Hematopoietic multipotent progenitor cell (in vitro differentiated cells): ENCODE results near the gene TXNL4A. TPM values are rescaled to one million over a fixed set of nuclear protein-coding genes. Genes with fewer than 3 reads are reported as not detected.

Experiments used
- DNase-seq, 3 donors: peaks; one replicate each; pipeline ENCODE4 v3.0.0-alpha.2; 2011 to 2015; ENCODE audit warnings: low read depth in 2 of 3, low spot score in 2 of 3
- total RNA-seq: library from RNA; depleted of rRNA; stranded (reverse); fragments of >200 nt; gene quantifications from one replicate; pipeline ENCODE4 v1.2.3, GENCODE V29; 2012

Gene TXNL4A
- total RNA-seq, 1 donor = 37.4 TPM

DNA sequence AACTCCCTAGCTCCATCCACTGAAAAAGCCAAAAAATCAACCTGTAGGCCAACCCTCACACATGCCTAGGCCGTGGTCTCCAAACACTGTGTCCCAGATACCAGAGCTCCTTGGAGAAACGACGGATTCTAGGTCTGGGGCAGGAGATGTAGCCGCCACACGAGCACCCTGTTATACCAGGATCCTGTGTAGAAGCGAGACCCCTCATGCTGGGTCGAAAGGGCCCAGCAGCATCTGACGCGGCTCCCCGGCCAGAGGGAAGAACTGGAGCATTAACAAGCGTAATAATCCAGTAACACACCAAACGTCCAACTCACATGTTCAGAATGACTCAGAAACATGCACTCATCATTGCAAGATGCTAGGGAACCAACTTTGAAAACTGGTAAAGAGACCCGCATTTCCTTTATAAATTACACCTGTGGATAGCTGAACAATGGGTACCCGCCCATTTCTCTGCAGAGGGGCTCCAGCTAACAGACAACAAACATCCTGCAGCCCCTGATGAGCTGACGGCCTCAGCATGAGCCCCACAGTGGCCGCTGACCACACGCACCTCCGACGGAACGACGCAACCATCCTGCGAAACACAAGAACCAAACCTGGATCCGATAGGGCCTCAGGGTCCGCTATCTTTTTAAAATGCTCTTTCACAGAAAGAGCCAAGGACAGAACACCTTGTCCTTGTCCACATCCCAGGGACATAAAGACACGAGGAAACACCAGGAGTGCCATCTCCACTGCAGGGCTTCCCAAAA is 51.1 kb downstream of the TXNL4A start:
- DNase-seq = no peak

DNA sequence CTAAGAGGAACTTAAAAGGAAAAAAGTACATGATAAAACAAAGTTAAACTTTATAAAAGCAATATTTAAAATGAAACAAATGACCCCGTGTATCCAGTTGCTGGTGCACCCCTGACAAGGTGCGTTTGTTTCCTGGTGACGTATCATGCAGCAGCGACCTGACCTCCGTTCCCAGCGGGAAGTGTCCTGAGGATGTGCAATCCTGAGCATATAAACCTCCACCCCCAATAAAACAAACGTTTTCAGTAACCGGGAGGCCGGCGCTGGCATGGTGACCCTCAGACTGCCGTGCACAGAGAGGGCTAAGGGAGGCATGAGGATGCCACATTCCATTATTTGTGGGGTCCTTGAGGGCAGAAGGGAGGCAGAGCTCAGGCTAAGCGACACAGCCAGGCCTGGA is 51.7 kb downstream of the TXNL4A start:
- DNase-seq = no peak

DNA sequence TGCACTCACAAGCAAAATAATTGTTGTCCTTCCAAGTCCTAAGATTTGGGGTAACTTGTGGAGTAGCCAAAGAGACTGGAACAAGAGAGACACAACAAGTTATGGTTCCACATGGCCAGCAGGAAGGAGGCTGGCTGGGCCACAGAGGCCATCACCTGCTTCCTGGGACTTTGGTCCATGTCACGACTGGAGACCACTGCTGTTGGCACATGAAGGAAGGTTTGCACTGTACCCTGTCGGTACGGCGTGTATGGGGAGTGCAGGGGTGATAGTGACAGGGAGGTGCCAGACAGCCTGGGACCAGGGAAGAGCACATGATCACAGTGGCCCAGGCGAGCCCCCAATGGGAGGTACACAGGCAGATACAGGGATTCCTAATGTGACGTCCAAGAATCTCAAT is 52.4 kb downstream of the TXNL4A start:
- no peak for DNase-seq

DNA sequence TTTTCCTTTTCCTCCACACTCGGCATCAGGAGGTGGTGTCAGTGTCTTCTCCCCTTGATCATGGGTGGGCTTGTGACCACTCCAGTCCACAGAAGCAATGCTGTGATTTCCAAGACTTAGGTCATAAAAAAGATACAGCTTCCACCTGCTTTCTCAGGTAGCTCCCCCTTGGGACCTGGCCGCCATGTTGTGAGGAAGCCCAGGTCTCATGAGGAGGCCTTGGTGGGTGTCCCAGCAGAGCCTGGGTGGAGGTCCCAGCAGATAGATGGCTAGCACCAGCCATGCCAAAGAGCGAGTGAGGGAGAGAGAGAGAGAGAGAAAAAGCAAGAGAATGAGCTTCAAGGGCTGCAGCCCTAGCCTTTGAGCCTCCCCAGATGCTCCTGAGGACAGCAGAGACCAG is 52.9 kb downstream of the TXNL4A start:
- DNase-seq = no peak

DNA sequence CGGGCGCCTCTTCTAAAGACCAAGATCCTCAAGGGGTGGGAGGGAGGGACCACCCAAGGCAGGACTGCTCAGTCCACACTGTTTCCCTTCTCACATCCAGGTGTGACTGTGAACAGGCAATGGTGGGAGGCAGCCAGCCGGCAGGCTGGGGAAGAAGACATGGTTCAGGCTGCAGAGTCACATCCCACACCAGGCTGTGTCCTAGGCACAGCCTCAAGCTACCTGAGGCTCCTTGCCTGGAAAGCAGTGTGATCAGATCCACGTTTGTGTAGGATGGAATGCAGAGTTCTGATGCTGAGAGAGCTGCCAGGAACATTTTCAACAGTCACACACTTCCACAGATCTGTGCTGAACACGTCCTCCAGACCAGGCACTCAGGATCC is 53.3 kb downstream of the TXNL4A start:
- no peak for DNase-seq

DNA sequence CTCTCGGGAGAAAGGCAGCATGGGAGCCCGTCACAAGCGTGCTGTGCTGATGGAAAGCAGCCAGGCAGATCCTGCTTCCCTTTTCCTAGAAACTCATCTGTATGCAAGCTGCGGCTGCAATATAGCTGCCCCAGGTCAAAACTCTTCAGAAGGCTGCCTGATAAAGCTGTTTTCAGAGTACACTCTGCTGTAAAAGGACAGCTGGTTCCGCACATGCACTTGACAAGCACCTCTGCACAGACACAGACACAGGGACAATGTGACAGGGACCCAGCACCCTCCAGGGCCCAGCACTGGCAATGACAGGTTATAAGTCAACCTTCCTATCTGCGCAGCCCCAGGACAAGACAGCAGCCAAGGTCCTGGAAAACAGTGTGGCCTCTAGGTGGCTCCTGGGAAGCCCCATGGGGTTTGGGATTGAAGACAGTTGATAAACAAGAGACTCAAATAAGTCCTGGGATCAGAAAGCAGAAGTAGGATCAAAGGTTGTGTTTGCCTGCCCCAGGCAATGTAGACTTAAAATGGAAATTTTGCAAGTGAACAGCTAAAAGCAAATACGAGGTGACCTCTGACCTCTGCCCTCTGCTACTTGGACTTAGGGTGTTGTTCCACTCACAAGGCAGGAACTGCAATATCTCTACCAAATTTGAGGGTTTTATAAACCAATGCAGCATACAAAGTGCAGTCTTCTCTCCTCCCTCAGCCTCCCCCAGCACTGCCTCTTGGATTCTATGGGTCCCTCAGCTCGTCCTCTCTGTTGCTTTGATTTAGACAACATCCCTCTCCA is 53.9 kb downstream of the TXNL4A start:
- DNase-seq = no peak

DNA sequence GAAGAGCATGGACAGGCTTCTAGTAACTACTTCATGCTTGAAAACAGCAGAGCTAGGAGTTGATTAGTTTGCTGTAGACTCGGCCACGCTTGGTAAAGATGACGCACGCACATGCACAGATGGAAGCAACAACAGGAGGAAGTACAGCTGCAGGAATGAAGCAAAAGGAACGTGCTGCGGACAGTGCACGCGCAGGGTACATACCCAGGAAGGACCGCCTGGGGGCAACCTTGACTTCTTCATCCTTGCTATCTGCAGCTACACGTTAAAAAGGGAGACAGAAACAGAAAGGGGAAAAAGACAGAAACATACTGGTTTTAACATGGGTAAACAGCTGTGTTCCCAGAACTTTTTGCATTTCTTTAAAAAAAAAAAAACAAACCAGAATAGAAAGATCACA is 54.6 kb downstream of the TXNL4A start:
- DNase-seq = no peak

DNA sequence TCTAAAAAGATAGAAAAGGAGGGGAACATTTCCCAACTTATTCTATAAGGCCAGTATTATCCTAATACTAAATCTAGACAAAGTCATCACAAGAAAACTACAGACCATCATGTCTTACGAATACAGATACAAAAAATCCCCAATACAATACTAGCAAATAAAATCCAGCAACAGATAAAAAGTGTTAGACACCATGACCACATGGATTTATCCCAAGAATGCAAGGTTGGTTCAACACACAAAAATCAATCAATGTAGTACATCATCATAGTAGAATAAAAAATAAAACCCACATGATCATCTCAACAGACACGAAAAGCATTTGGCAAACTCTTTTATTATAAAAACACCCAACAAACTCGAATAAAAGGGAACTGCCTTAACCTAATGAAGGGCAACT is 55.5 kb downstream of the TXNL4A start:
- DNase-seq = peak in 1 of 3 donors; percentile 47

DNA sequence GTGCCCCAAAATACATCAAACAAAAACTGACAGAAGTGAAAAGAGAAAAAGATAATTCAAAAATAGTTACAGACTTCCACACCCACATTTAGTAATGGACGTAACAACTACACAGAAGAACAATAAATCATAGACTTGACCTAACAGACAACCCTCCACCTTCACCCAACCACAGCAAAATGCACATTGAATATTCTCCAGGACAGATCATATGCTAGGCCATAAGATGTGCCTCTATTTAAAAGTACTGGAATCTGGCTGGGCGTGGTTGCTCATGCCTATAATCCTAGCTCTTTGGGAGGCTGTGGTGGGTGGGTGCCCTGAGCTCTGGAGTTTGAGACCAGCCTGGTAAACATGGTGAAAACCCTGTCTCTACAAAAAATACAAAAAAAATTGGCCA is 56.9 kb downstream of the TXNL4A start:
- DNase-seq = no peak

DNA sequence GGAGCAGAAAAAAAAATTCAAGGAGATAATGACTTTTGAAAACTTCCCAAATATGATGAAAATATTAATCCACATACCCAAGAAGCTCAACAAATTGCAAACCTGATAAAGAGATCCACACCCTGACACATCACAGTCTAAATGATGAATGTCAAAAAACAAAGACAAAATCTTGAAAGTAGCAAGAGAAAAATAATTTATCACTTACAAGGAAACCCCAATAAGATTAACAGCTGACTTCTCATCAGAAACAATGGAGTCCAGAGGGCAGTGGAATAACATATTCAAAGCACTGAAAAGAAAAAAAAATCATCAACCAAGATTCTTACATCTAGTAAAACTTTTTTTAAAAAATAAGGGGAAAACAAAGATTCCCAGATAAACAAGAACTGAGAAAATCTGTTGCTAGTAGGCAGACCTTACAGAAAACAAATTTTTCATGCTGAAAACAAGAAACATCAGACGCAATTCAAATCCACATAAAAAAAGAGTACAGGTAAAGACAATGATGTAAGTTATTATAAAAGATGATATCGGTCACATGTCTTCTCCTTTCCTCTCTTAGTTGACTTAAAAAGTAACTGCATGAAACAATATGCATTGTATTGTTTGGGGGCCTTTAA is 58.2 kb downstream of the TXNL4A start:
- DNase-seq = peak in 1 of 3 donors; percentile 48

DNA sequence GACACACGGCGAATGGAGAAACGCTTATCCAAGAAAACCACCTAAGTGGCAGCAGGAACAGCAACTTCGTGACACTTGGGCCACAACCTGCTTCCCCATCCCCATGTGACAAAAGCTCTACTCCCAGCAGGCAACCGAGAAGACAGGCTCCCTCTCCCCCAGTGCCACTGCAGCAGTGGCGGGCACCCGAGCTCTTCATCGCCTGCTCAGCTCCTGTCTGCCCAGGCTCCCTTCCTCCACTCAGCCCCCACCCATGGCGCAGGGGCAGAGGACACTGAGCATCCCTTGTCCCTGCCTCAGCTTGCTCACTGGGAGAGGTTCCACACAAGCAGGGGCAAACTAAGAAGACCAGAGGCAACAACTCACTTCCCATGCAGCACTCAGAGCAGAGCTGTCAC is 59.8 kb downstream of the TXNL4A start:
- no peak for DNase-seq

DNA sequence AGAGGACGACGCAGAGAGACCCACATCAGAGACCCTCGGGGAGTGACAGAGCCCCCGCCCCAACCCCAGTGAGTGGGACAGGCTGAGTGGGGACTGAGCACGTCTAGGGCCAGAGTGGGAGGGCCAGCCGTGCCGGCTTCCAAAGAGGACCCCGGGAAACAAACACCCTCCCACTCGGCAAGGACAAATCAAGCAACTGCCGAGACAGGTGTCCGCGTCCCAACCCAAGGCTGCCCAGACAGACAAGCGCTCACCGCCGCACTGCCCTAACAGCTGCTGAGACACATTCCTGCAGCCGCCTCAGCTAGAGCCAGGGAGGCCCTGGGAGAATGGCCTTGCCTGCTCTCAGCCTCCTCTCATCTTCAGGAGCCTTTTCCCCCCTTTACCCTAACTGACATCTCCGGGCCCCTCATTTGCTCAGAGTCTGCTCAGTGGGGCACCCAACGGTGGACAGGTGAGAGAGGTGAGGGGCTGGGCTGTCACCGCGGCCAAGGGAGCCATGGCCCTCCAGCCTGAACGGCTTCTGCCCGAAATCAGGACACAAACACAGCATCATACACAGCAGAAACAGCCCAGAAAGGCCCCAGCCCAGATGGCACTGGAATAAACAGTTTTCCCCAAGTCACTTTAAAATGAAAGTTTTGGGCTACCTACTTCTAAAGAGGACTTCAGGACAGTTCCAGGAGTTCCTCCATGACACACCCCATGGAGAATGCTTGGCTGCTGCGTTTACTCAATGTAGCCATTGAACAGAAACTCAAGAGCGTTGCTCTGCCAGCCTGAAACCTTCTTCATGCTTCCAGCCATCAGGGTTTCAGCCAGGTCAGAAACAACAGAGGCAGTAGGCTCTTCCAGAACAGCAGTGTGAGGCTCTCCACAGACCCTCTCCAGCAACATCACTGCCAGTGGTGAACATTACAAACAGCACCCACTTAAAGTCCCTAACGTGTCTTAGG is 60.5 kb downstream of the TXNL4A start:
- no peak for DNase-seq

DNA sequence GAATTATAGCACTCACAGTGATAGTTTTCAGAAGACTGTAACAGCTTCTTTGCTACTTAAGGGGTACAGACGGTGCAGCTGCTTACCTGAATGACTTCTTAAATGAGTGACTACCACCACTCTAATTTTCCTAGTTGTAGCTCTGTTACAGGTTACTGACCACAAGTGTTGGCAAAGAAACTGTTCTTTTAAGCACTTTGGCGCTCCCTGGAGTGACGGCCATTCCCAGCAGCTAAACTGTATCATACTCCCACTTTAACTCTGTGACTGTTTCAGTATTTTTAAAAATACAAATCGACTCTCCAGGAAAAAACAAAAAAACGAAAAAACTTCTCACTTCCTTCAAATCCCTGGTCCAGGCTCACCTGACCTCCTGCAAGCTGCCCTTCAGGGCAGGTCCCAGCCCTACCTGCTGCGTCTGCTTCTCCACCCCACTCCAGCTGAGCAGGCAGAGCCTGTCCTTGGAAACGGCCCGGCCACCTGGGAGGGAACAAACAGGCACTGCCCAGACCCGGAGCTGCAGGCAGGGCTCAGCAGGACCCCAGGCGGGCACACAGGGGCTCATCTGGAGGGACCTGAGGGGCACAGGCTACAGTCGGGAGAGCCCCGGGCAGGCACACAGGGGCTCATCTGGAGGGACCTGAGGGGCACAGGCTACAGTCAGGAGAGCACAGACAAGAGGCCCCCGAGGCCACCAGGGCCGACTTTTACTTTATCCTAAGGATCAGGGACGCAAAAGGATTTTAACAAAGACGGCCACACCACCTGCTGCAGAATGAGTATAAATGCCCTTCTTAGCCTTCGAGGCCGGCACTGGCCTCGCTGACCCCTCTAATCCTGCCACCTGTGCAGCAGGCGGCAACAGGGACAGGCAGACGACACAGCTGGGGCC is 61.4 kb downstream of the TXNL4A start:
- no peak for DNase-seq

DNA sequence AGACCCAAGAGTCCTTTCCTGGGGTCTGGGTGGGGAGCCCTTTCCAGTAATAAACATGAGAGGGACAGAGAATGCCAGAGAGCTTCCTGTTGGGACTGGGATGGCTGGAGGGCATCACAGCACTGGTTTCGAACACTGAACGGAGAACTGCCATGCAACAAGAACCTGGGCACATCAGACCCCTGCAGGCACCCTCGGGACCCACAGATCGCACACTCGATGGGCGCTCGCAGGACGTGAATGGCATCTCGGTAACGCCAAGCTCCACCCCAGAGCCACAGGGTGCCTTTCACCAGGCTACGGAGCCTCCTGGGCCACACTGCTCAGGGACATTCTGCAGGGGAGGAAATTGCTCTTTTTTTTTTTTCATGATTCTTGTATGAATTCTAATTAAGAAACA is 62.1 kb downstream of the TXNL4A start:
- DNase-seq = no peak

DNA sequence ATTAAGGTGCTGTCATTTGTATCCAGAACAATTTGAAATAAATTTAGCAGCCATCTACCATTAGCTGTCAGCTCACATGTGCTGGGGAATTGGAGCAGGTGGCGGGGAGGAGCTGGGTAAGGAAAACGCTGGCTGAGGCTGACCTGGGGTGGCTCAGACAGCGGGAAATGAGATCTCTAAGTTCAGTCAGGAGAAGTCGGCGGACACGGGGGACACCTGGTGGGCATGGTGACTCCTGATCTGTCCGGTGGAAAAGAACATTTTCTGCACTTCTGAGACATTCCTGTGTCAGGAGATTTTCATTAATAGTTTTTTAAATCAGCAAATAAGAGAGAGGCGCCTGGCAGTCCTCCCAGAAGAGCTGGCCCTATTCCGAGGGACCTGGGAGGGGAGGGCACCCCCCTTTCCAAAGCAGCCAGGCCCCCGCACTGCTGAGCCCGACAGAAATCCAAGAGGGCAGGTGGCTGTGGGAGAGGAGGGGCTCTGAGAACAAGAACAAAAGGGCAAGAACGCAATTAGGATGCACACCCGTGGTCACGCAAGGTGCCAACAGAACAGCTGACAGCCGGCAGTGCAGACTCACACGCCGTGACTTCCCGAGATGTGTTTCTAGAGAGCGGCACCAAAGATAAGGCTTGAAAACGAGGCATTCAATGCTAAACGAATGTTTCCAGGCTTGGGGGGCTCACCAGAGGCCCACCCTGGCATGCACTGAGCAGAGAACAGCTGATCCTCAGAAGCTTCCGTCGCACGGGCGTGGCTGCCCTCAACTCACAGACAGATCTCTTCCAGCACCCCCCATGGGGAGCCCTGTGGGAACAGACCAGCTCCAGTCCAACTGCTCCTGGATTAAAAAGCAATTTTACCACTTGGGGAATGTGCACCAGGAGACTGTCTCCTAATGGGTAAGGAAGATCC is 63.3 kb downstream of the TXNL4A start:
- no peak for DNase-seq

DNA sequence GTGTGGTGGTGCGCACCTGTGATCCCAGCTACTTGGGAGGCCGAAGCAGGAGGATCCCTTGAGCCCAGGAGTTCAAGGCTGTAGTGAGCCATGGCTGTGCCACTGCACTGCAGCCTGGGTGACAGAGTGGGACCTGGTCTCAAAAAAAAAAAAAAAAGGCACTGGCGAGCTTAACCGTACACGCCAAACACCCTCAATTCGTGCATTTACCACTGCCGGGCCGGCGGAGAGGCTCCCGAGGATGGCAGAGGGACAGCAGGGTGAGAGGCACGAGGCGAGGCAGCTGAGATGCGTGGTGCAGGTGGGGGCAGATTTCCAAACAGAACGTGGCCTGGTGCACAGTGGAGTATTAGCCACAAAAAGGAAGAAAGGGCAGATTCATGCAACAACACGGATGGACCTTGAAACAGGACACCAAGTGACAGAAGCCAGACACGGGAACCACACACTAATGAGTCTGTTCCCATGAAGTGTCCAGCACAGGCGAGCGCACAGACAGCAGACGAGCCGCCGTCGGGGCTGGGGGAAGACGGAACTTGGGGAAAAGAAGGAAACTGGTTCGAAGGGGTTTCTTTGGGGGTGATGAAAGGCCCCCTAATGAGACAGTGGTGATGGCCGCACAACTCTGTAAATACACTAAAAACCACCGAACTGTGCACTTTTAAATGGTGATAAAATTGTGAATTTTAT is 64.3 kb downstream of the TXNL4A start:
- DNase-seq = no peak

DNA sequence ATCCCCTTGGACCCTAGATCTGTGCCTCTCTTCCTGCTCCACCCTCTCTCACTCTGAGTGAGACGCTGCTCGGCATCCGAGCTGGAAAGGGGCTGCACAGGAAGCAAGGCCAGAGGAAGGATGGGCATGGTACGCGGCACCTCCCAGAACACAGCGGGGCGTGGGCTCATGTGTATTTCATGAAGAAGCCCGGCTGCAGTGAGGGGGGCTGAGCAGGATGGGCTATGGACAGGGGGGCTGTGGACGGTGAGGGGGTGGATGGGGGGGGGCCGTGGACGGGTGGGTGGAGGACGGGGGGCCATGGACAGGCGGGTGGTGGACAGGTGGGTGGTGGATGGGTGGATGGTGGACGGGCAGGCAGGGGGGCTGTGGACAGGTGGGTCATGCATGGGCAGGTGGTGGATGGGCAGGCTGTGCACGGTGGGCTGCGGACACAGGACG is 65.4 kb downstream of the TXNL4A start:
- DNase-seq = no peak
